ENCODE data around the gene FRK.
"Not testable (repeated sequence)": the region's sequence is repeated elsewhere in the genome, so short reads cannot be mapped to it uniquely, and the experiment has no call there.

The FRK gene

DNA sequence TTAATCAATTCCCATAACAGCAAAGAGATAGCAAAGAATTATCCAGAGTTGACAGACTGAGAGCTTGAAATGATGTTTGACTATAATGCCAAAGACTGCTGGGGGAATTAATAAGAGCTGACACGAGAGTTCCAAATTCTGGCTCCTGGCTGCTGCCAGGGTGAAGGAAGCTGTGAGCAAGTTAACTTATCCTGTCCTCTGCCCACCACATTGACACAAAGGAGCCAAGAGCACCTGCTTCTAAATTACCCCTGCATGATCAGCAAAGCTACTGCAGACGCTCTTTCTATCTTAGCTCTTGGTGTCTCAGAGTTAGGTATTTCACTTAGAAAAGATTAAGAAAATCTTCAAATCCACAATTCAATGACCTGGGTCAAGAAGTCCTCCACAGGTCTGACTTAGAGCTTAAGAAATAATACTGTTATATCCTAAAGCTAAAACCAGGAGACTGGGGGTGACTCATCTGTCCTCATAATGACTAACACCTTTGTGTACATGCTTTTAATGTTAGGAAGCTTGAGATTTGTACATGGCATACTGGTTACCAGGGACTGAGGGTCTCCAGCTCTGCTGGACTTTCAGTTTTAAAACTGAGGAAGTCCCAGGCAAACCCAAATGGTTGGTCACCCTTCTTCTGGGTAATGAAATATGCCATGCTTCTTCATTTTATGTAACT, 13.2 kb upstream of the FRK start:
- no peak for DNase-seq

DNA sequence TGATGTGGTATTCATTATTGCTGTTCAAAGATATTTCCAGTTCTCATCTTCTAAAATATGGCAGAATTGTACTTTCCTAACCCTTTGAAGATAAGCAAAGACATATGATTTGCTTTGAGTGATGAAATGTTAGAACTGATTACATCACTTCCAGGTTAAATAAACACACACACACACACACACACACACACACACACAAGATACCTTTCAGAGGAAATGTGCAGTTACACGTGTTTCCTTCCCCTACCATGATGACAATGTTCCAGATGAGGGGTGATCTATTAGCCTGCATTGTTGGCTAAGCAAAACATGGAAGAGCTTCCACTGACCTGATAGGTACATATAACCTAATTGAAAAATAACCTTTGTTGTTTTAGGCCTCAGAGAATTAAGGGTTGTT, 11.7 kb upstream of the FRK start:
- no peak for DNase-seq

DNA sequence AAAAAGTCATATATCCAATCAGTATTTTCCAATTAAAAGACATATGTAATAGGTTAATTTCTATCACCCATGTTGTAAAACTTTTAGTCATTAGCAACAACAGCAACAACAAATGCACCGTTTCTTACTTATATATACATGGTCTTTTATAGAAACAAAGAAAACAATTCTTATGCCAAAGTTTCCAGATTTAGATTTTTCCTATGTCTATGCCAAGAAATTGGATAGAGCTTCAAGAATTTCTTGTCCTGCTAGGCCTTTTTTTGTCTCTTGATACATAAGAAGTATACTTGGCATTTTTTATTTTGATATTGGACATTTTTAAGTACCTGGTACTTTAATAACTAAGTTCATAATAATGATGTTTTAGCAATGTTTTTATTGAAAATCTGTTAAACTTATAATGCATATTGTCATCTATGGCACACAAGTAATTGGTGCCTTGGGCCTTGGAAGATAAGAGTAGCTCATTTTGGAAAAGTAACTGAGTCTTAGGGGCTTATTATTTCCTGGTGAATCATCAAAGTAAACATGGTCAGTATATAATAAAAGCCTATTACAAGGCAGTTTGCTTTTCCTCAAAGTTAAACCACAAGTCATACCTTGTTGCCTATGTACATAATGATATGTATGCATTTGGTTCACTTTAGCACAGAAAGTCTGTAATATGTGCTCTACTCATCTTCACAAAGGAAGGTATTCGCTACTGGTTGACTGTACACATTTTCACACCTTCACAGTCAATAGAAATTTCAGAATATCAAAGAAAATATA, 10.1 kb upstream of the FRK start:
- DNase-seq: no peak

DNA sequence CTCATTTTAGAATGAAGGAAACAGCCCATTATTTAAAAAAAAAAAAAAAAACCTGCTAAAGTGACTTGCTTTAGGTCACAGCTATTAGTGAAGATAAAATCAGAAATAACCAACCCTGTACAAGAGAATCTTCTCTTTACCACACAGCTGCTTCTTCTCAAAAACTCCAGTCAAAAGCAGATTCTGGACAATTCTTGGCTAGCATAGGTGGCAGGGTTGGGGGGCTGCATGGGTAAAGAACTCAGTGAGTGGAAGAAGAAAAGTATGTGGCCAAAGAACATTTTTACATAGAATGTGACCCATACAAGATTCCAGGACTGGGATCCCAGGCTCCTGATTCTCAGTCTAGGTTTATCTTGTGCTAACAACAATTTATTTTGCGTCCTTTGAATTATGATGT, 9.4 kb upstream of the FRK start:
- no peak for DNase-seq

DNA sequence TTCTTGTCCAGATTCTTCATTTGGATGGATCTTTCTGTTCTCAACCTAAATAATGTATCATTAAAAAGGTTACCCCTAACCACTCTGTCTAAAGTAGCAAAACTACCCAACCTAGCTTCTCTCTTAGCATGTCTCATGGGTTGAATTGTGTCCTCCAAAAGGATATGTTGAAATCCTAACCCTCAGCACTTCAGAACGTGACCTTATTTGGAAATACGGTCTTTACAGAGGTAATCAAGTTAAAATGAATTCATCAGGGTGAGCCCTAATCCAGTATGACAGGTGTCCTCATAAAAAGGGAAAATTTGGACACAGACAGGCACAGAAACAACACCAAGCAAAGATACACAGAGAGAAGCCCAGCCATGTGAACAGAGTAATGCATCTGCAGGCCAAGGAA, 6.1 kb upstream of the FRK start:
- DNase-seq: no peak

DNA sequence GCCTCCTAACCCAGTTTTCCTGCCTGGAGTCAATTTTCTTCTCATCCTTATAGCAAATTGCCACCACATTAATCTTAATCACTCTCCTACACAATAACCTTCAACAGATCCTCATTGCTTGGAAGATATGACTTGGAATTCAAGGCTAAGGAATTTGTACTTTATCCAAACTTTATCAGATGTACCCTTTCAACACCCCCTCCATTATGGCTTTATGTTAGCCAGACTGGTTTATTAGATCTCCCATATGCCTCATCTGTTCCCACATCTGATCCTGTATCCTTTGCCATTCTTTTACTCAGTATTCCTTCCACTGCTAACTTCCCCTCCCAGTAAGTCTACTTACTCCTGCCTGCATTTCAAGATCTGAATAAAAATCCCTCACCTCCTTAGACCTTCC, 4.0 kb upstream of the FRK start:
- DNase-seq: no peak

DNA sequence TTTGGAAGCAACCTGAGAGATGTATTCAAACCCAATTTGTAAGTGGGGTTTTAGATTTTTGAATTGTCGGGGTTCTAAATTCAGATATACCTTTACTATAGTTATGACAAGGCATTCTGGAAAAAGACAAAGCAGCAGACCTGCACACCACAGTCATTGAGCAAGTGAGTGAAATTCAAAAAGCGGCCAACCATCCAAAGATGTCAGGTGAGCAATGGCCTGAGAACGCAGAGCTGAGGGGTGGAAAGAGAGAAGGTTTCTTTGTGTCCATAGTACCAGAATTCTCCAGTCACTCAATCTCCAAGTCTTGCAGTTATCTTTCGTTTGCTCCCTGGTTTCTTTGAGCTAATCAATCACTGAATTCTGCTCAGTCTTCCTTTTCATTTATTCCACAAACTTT, 1.8 kb upstream of the FRK start:
- DNase-seq: no peak

DNA sequence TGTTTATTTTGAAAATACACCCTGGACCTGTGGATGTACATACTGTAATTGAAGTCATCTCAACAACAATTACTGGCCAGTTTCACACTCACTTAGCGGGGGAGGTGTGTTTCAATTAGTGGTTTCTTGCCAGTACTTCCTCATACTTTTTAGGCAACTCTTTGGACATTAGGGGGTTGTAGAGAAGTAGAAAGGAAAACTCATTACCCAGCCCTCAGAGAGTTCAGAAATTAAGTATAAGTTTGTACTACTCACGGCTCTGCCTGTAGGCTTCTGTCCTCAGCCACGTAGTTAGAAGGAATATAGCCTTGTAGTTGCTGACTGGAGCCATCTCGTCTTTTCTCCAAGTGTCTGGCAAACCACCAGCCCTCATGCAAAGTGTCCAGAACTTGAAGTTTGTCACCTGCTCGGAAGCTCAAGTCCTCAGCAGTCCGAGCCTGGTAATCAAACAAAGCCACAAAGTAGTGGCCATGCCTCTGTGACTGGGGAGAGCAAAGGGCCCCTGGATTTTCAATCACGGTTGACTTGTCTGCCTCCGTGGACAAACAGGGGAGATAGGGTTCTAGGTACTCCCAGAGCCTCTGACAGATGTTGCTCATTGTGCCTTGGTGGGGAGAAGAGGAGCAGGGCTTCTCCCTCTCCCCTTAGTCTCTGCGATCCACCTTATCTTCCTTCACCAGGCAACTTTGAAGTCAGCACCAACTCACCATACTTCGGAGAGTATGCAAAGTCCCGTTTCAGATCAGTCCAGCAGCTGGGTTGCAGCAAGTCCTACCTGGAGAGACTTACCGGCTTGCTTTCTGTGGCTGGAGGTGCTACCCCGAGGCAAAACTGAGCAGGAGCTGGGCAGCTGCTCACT, 749 bp downstream of the FRK start:
- DNase-seq: no peak

DNA sequence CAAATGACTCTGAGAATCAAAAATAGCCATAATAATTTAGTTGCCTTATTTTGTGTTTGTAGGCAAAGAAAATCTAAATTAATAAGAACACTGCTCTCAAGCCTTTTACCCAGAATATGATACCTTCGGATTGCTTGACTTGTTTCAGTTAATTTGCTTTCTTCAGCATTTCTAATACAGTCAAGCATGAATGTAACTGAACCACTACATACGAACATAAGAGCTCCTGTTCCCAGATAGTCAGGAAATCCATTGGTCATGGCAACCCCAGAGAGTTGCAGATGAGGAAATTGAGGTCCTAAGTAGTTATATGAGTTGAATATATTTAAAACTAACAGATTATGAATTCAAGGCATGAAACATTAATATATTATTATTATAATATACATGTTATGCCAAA, 2.9 kb downstream of the FRK start:
- no peak for DNase-seq

DNA sequence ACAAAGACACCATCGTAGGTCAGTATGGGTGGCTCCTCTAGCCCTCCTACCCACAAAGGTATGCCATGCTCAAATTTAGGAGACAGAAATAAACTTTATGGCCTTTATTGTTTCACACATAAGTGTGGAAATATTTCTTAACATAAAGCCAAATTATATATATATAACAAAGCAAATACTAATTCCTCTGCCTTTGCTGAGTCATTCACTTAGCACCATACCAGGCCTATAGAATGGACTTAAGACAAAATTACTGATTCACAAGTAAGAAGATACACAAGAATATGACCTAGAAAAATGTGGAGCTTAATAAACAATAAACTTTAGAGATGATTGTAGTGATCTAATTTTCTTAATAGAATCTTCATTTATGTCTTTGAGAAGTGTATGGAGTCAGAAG, 5.2 kb downstream of the FRK start:
- no peak for DNase-seq

DNA sequence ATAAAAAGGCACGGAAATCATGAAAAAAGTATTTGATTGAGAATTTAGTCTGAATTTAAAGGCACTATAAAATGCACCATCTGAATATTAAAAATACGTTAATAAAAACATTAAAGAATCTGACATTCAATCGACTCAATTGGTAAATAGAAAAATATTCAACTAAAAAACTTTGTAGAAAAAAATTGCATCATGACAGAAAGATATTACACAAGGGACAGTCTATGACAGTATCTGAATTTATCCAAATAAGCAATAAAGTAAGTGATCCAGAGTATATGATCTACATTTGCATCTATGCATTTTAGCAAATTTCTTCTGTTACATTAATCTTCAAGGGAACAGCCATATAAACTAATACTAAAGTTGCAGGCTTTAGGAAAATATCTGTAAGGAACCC, 9.4 kb downstream of the FRK start:
- DNase-seq: no peak

DNA sequence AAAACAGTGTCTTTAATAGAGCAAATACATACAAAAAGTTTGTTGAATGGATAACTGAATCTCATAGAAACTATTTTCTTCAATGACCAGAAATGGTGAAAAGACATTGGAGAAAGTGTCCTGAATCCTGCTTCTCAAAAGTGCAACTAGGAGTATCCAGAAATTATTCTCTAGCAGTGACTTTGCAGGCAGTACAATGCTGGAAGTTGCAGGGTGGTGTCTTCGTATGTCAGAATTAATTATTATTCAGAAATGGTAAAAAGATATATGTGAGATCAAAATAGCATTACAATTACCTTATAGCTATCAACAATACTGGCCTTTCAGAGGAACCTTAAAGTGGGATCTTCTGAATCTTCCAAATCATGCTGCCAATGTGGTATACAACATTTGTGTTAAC, 10.0 kb downstream of the FRK start:
- no peak for DNase-seq

DNA sequence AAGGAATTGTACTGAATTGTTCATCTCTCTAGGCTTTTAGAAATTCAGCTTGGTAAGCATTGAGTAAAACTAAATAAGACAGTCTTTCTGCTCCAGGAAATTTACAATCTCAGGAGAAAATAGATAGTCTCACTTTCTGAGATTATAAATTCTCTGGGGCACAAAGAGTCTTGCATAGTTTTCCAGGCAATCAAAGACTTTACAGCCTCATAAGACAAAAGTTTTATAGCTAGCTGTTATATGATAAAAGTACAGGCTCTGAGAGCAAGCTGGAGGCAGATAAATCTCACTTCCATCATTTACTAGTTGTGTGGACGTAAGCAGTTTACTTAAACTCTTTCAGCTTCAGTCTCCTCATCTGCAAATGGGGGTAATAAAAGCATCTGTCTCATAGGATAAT, 11.4 kb downstream of the FRK start:
- DNase-seq: no peak

DNA sequence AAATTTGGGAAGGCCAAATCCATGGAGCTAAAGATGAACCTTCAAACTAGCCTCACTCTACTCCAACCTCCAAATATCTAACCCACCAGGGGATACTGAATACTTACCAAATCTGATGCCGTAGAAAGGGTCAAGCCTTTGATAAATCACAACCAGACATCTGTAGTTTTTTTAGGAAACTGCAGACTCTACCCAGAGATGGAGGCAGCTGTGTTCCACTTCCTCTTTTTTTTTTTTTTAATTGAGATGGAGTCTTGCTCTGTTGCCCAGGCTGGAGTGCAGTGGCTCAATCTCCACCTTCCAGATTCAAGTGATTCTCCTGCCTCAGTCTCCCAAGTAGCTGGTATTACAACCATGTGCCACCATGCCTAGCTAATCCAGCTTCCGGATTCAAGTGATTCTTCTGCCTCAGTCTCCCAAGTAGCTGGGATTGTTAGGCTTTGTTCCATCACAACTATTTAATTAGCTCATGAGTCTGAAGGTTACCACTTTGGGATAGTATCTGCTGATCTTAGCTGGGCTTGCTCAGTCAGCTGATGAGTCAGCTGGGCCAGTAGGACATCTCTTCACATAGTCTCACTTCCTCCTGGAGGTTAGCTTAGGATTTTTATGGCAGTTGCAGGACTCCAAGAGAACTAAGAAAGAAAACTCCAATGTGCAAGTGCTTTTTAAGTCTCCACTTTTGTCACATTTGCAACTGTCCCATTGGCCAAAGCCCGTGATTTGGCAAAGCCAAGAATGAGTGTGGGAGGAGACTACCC, 13.3 kb downstream of the FRK start:
- DNase-seq: no peak

DNA sequence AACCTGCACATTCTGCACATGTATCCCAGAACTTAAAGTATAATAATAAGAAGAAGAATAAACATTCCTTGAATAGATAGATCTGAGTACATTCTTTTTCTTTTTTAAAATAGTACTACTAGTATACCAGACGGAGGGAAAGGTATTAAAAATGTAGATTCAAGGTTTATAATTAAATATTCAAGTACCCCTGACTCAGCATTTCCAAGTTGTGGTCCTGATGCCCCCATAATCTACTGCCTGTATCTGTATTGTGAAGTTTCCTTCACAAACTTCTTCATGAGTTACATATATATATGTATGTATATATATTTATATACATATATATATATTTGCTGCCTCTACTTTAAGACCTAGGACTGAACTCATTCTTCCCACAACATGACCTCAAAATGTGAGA, 14.0 kb downstream of the FRK start:
- DNase-seq: no peak

DNA sequence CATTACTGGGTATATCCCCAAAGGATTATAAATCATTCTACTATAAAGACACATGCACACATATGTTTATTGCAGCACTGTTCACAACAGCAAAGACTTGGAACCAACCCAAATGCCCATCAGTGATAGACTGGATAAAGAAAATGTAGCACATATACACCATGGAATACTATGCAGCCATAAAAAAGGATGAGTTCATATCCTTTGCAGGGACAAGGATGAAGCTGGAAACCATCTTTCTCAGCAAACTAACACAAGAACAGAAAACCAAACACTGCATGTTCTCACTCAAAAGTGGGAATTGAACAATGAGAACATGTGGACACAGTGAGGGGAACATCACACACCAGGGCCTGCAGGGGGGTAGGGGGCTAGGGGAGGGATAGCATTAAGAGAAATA, 14.4 kb downstream of the FRK start:
- DNase-seq: not testable (repeated sequence)

DNA sequence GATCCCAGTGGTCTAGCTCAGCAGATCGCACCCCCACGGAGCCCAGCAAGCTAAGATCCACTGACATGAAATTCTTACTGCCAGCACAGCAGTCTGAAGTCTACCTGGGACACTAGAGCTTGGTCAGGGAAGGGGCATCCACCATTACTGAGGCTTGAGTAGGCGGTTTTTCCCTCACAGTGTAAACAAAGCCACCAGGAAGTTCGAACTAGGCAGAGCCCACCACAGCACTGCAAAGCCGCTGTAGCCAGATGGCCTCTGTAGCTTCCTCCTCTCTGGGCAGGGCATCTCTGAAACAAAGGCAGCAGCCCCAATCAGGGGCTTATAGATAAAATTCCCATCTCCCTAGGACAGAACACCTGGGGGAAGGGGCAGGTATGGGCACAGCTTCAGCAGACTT, 18.8 kb downstream of the FRK start:
- no peak for DNase-seq

DNA sequence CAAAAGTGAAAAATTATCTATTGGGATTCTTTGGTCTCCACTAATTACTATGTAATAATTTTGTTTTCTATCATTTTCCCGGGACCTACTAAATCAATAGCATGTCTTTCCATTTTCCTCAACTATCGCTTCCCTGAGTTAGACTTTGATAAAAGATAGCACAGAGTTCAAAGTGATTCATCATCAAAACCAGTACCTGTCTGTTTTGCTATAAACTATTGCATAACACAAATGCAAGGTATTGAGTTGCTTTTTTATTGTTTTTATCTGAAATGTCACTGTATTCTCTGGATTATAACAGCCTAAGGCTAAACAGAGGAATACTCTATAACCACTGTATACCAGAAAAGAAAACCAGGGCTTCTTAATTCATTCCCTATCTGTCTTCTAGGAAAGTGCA, 19.7 kb downstream of the FRK start:
- no peak for DNase-seq

DNA sequence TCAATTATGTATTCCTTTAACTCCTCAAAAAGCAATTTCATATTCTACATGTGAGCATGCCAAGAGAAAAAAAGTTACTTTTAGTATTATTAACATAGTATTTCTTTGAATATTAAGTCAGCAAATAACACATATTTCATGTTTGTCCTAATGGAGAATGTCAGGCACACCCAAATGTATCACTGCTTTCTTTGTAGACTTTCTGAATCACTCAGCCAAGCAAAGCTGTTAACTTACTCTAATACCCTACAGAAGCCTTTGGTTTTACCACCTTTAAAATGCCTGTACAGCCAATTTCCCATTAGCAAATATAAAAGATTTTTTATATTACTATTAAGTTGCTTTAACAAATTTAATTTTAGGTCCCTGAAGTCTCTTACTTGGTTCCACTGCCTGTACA, 23.8 kb downstream of the FRK start:
- DNase-seq: no peak

DNA sequence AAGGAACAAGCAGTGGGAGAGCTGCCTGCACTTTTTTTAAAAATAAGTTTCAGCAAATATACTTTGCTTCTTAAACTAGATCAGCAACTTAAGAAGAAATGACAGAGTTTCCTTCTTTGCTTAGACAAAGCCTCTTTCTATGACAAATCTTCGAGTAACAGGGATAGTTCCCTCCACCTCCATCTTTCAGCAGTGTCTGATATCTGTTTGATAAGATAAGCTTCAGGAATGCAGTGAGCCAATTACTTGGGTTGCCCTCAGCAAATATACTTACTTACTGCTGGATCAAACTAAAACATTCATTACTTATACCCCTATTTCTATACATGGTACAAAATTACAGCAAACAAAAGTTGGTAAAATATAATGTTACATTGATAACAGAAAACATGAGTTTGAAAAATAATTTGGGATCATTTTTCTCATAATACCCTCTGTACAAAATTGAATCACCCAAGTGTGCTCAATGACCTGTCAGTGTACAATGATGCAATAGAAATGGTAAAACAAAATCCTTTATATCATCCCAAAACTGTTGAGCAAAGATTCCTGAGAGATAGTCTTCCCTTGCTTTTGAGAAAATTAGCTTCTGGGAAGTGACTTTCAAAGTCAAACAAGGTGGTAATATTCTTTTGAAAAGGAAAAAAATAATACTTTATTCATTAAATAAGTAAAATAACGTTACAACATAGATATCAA, 24.5 kb downstream of the FRK start:
- no peak for DNase-seq

DNA sequence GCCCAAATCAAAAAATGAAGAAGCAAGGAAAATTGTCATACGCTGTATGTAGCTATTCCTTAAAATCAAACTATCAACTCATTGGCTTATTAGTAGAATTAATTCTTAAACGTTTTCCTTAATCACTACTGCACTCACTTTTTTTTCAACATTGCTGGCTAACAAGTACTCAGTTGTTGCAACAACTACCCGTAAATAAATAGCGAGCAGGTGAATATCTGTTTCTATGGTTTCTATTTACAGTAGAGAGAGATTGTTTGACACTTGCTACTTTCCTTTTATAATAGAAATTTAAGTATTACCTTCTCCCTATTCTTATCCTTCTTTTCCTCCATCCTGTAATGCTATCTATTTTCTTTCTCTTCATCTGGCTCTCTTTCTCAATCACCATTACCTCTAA, 25.1 kb downstream of the FRK start:
- DNase-seq: no peak

DNA sequence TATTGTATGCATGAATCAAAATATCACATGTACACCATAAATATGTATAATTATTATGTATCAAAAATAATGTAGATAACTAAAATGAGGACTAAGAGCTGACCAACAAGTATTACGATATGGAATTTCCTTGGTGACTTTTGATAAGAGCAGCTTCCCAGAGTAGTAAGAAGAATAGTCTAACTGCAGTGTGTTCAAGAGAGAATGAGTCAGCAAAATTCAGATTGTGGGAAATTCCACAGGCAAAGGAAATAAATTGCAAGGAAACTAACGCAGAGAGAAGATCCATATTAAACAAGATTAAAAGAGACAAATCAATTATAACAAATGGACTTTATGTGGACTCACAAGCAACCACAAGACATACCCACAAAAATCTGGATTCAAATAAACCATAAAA, 26.4 kb downstream of the FRK start:
- no peak for DNase-seq

All from activated T-cell treated with anti-CD3 and anti-CD28 coated beads for 4 hours (primary cell).